ENCODE results near the gene ETV4. TPM values are rescaled to one million over a fixed set of nuclear protein-coding genes. Genes with fewer than 3 reads are reported as not detected.

Gene ETV4
- total RNA-seq, 1 experiment from 2014 or later: 85.6 TPM

DNA sequence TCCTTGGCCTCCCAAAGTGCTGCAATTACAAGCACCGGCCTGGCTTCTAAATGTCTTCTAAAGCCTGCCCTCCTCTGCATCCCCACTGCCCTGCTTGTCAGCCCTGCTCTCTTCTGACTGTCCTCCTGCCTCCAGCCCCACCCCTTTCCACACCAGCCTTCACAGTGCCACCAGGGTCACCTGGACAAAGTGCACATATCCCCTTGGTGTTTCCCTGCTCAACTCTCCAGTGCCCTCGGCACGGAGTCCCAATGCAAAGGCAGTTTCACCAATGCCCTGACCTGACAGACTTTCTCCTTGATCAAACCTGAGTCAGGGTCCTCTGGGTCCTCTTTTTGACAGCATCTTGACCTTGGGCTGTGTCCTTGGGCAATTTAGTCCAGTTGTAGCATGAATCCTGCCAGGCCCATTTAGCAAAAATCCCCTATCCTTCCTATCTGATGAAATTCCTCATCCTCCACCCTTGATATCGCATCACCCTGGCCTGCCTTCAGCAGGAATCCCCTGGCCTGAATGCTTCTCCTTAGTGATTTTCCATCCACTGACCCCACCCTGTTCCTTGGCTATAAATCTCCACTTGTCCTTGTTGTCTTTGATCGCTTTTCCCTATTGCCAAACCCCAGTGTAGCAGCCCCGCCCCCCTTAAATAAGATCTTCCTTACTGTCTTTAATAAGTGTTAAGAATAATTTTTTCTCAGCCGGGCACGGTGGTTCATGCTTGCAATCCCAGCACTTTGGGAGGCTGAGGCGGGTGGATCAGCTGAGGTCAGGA lies 42.7 kb upstream of the ETV4 start:
- TF ChIP-seq, protein P1, sequence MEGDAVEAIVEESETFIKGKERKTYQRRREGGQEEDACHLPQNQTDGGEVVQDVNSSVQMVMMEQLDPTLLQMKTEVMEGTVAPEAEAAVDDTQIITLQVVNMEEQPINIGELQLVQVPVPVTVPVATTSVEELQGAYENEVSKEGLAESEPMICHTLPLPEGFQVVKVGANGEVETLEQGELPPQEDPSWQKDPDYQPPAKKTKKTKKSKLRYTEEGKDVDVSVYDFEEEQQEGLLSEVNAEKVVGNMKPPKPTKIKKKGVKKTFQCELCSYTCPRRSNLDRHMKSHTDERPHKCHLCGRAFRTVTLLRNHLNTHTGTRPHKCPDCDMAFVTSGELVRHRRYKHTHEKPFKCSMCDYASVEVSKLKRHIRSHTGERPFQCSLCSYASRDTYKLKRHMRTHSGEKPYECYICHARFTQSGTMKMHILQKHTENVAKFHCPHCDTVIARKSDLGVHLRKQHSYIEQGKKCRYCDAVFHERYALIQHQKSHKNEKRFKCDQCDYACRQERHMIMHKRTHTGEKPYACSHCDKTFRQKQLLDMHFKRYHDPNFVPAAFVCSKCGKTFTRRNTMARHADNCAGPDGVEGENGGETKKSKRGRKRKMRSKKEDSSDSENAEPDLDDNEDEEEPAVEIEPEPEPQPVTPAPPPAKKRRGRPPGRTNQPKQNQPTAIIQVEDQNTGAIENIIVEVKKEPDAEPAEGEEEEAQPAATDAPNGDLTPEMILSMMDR (IDR thresholded peaks at IDR 0.05; ENCODE audit: unreplicated experiment): no peak
- H3K9me3 Mint-ChIP-seq (ENCODE audit: low read depth, unreplicated experiment): no peaks in the 10 kb centered on the region
- peaks cover 10% of the 10 kb centered on the region for H3K27me3 Mint-ChIP-seq (ENCODE audit: unreplicated experiment)
- CTCF ChIA-PET: no interaction called here
- no peaks in the 10 kb centered on the region for H3K36me3 Mint-ChIP-seq (ENCODE audit: insufficient read depth, unreplicated experiment)
- intact Hi-C loops (cut with micrococcal nuclease; ENCODE audit: unreplicated experiment): no loop called here
- BruUV-seq (replicated peaks): no TSS peak
- DNase-seq: no peak
- H3K27ac Mint-ChIP-seq (ENCODE audit: unreplicated experiment): no peak overlapping the region
- no peak overlapping the region for H3K4me3 Mint-ChIP-seq (ENCODE audit: low read depth, unreplicated experiment)
- H3K4me1 Mint-ChIP-seq (ENCODE audit: low read depth, unreplicated experiment): no peaks in the 10 kb centered on the region

DNA sequence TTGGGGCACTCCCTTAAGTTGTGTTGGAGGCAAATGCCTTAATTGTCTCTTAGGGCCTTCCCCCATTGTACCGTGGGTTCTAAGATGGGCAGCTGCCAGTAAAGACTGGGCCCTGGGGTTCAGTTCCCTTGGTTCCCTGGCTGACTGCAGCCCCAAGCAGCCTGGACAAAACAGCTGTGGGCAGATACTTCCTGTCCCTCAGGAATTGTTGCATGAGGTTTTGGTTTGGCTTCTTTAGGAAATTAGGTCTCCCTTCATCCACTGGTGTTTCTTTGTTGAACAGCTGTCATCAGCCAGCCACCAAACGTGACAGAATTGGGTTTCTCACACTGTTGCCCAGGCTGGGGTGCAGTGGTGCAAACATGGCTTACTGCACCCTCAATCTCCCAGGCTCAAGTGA lies 42.0 kb upstream of the ETV4 start:
- TF ChIP-seq, protein P1 (IDR thresholded peaks at IDR 0.05; ENCODE audit: unreplicated experiment): no peak
- no peaks in the 10 kb centered on the region for H3K36me3 Mint-ChIP-seq (ENCODE audit: insufficient read depth, unreplicated experiment)
- H3K4me3 Mint-ChIP-seq (ENCODE audit: low read depth, unreplicated experiment): no peak overlapping the region
- no peak for DNase-seq
- peaks cover 17% of the 10 kb centered on the region for H3K27me3 Mint-ChIP-seq (ENCODE audit: unreplicated experiment)
- intact Hi-C loops (cut with micrococcal nuclease; ENCODE audit: unreplicated experiment): no loop called here
- CTCF ChIA-PET: no interaction called here
- H3K27ac Mint-ChIP-seq (ENCODE audit: unreplicated experiment): no peak overlapping the region
- BruUV-seq (replicated peaks): no TSS peak
- no peaks in the 10 kb centered on the region for H3K9me3 Mint-ChIP-seq (ENCODE audit: low read depth, unreplicated experiment)
- no peaks in the 10 kb centered on the region for H3K4me1 Mint-ChIP-seq (ENCODE audit: low read depth, unreplicated experiment)

DNA sequence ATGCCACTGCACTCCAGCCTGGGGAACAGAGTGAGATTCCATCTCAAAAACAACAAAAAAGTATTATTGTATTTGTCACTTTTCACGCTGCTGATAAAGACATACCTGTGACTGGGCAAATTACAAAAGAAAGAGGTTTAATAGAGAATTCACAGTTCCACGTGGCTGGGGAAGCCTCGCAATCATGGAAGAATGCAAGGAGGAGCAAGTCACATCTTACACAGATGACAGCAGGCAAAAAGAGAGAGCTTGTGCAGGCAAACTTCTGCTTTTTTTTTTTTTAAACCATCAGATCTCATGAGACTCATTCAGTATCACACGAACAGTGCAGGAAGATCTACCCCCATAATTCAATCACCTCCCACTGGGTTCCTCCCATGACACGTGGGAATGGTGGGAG lies 41.5 kb upstream of the ETV4 start:
- BruUV-seq (replicated peaks): no TSS peak
- DNase-seq: no peak
- intact Hi-C loops (cut with micrococcal nuclease; ENCODE audit: unreplicated experiment): no loop called here
- no peak overlapping the region for H3K4me3 Mint-ChIP-seq (ENCODE audit: low read depth, unreplicated experiment)
- H3K9me3 Mint-ChIP-seq (ENCODE audit: low read depth, unreplicated experiment): no peaks in the 10 kb centered on the region
- CTCF ChIA-PET: no interaction called here
- H3K27ac Mint-ChIP-seq (ENCODE audit: unreplicated experiment): no peak overlapping the region
- TF ChIP-seq, protein P1 (IDR thresholded peaks at IDR 0.05; ENCODE audit: unreplicated experiment): no peak
- no peaks in the 10 kb centered on the region for H3K36me3 Mint-ChIP-seq (ENCODE audit: insufficient read depth, unreplicated experiment)
- H3K27me3 Mint-ChIP-seq (ENCODE audit: unreplicated experiment): peaks cover 22% of the 10 kb centered on the region
- no peaks in the 10 kb centered on the region for H3K4me1 Mint-ChIP-seq (ENCODE audit: low read depth, unreplicated experiment)

DNA sequence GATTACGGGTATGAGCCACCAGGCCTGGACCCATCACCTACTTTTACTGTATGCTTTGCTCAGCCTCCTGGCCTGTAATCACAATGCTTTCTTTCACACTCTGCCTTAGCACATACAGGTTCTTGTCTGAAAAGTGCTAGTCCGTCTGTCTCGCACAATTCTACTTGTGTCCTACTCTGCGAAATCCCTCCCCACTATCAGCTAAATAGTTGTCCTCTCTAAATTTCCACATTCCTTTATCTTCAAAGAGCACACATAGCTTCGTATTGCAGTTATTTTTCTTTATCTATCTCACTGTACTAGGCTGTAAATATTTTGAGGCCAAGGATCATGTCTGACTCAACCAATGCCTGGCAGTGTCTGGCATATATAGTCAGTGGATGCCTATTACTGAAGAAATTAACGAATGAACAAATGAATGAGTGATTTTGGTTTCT lies 38.5 kb upstream of the ETV4 start:
- no TSS peak for BruUV-seq (replicated peaks)
- no peak overlapping the region for H3K27ac Mint-ChIP-seq (ENCODE audit: unreplicated experiment)
- peaks cover 30% of the 10 kb centered on the region for H3K27me3 Mint-ChIP-seq (ENCODE audit: unreplicated experiment)
- TF ChIP-seq, protein P1 (IDR thresholded peaks at IDR 0.05; ENCODE audit: unreplicated experiment): no peak
- CTCF ChIA-PET: interaction anchor here (0.6 to 0.7 kb wide), 3 partner anchors 29 to 846 kb away, joined by 3 to 5 read pairs (median 4); no protein-coding TSS in a partner anchor
- DNase-seq: no peak
- H3K36me3 Mint-ChIP-seq (ENCODE audit: insufficient read depth, unreplicated experiment): no peaks in the 10 kb centered on the region
- peaks cover 4% of the 10 kb centered on the region for H3K4me1 Mint-ChIP-seq (ENCODE audit: low read depth, unreplicated experiment)
- no peaks in the 10 kb centered on the region for H3K9me3 Mint-ChIP-seq (ENCODE audit: low read depth, unreplicated experiment)
- no peak overlapping the region for H3K4me3 Mint-ChIP-seq (ENCODE audit: low read depth, unreplicated experiment)
- intact Hi-C loops (cut with micrococcal nuclease; ENCODE audit: unreplicated experiment): no loop called here
